BLaER1 (cell line): Measurements from ENCODE around the gene CXXC4.

ENCODE experiments used
- H3K27ac ChIP-seq: shearing (Covaris generic); formaldehyde crosslinking; 2 replicates; pipeline ENCODE4 v1.8.1; 2022
- H3K27me3 ChIP-seq: shearing (Covaris generic); formaldehyde crosslinking; 2 replicates; pipeline ENCODE4 v1.8.1; 2022
- H3K36me3 ChIP-seq: shearing (Covaris generic); formaldehyde crosslinking; 2 replicates; pipeline ENCODE4 v1.8.1; 2022
- H3K4me1 ChIP-seq: shearing (Covaris generic); formaldehyde crosslinking; 2 replicates; pipeline ENCODE4 v1.8.1; 2022
- H3K4me2 ChIP-seq: shearing (Covaris generic); formaldehyde crosslinking; 2 replicates; pipeline ENCODE4 v1.8.1; 2022
- H3K4me3 ChIP-seq: shearing (Covaris generic); formaldehyde crosslinking; 2 replicates; pipeline ENCODE4 v1.8.1; 2022
- H3K9ac ChIP-seq: shearing (Covaris generic); formaldehyde crosslinking; 2 replicates; pipeline ENCODE4 v1.8.1; 2022
- H3K9me3 ChIP-seq: shearing (Covaris generic); formaldehyde crosslinking; 2 replicates; pipeline ENCODE4 v1.8.1; 2022
- H4K20me1 ChIP-seq: shearing (Covaris generic); formaldehyde crosslinking; 2 replicates; pipeline ENCODE4 v1.8.1; 2022
- Cebpa-rat ChIP-seq: shearing (Covaris generic); IDR thresholded peaks from 2 replicates; pipeline ENCODE4 v1.8.1; 2022

CXXC4 gene

DNA sequence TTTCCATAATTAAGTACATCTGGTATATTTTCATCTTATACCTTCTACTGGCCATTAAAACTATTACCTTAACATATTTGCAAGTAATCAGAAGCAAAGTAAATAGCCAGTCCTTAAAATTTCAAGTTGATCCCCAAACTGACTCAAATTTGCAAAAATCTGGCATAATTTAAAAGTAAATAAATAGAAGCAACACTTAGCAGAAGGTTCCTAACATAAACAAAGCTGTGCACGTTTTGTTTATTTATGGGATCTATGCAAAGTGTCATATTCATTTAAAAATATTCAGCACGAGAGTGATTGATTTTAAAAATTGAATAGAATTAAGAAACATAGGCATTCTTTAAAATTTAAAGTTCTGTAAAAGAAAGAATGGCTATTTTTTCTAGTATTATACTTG, 9.8 kb upstream of the CXXC4 start:
- H3K9ac ChIP-seq: no peak overlapping the region
- no peak overlapping the region for H3K4me2 ChIP-seq
- no peak for TF ChIP-seq Cebpa-rat
- H4K20me1 ChIP-seq: no peaks in the 10 kb centered on the region
- no peaks in the 10 kb centered on the region for H3K36me3 ChIP-seq
- H3K4me3 ChIP-seq: no peak overlapping the region
- no peaks in the 10 kb centered on the region for H3K27me3 ChIP-seq
- no peak overlapping the region for H3K27ac ChIP-seq
- no peaks in the 10 kb centered on the region for H3K4me1 ChIP-seq
- no peaks in the 10 kb centered on the region for H3K9me3 ChIP-seq

DNA sequence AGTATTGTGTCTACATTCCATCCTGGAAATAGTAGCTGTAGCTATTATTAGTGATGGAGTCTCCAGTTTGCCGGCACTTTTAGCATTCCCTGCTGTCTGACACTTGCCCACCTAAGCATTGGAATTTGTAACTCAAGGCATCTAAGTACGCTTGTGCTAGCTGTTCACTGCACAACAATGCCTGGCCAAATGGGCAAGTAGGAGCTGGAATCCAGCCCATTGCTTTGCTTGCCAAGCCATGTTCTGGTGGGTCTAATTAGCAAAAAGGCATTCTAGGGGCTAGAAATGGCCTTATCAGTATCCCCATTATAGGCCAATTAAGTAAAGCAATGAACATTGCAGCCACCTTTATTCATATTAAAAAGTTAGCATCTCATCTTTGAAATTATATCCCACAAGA, 7.8 kb upstream of the CXXC4 start:
- H3K27me3 ChIP-seq: no peaks in the 10 kb centered on the region
- TF ChIP-seq Cebpa-rat: no peak
- H3K27ac ChIP-seq: no peak overlapping the region
- H4K20me1 ChIP-seq: no peaks in the 10 kb centered on the region
- no peak overlapping the region for H3K4me2 ChIP-seq
- no peak overlapping the region for H3K9ac ChIP-seq
- H3K36me3 ChIP-seq: no peaks in the 10 kb centered on the region
- no peak overlapping the region for H3K4me3 ChIP-seq
- H3K9me3 ChIP-seq: no peaks in the 10 kb centered on the region
- no peaks in the 10 kb centered on the region for H3K4me1 ChIP-seq

- Histone ChIP-seq H3K27me3 (no peaks in the 10 kb centered on the region), H3K4me1 (no peaks in the 10 kb centered on the region), H3K27ac (no peak overlapping the region), H3K9me3 (no peaks in the 10 kb centered on the region), H3K9ac (no peak overlapping the region), H3K4me2 (no peak overlapping the region), H4K20me1 (no peaks in the 10 kb centered on the region), H3K36me3 (no peaks in the 10 kb centered on the region), H3K4me3 (no peak overlapping the region)
- TF ChIP-seq Cebpa-rat: no peak
Measured at GRCh38 chr4:104501290-104501689, 6.6 kb upstream of the CXXC4 start.

- Histone ChIP-seq H3K9me3 (no peaks in the 10 kb centered on the region), H3K27me3 (no peaks in the 10 kb centered on the region), H3K9ac (no peak overlapping the region), H3K4me1 (no peaks in the 10 kb centered on the region), H3K27ac (no peak overlapping the region), H3K4me3 (no peak overlapping the region), H4K20me1 (no peaks in the 10 kb centered on the region), H3K4me2 (no peak overlapping the region), H3K36me3 (no peaks in the 10 kb centered on the region)
- TF ChIP-seq Cebpa-rat: no peak
Measured at GRCh38 chr4:104500442-104500841, 5.7 kb upstream of the CXXC4 start.

GRCh38 chr4:104494185-104494584, 509 bp downstream of the CXXC4 start:
- H3K9ac ChIP-seq: no peak overlapping the region

DNA sequence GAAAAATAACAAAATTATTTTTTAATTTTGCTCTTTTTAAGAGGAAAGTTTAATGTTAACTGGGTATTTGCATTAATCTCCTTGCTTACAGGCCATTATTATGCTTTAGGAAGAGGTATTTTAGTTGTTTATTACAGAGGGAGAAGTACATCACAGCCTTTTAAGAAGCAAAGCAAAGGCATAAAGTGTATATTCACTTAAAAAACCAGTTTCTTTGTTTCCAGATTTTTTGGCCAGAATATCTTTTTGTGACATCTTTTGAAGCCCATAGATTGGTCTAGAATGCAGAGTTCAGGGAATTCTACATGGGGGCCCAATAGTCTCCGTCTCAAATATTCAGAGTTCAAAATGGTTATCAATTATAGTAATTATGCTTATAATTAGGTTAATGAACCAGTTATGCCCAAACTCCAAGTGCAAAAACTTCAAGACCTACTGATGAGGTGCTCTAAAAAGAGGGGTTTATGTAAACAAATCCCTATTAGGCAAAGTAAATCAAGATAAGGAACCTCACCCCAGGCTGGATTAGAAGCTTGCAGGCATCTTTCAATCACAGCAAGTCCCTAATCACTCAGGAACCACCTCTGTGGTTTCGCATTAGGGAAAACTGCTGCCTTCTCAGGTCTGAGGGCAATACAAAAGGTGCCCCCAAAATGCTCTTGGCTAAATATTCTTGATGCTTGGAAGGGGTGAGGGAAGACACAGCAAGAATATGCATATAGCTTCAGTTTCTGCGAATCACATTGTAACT, 1.4 kb downstream of the CXXC4 start:
- Histone ChIP-seq H3K9me3 (no peaks in the 10 kb centered on the region), H3K9ac (no peak overlapping the region), H3K4me2 (no peak overlapping the region), H3K4me3 (no peak overlapping the region), H3K4me1 (0 out of 2 replicates have a peak, but pooled peaks cover 8% of the 10 kb centered on the region), H3K27me3 (no peaks in the 10 kb centered on the region), H4K20me1 (no peaks in the 10 kb centered on the region), H3K27ac (no peak overlapping the region), H3K36me3 (no peaks in the 10 kb centered on the region)
- TF ChIP-seq Cebpa-rat: no peak

More at GRCh38 chr4:104494185-104494584, 509 bp downstream of the CXXC4 start:
- H3K4me1 ChIP-seq: 0 out of 2 replicates have a peak, but pooled peaks cover 8% of the 10 kb centered on the region
- H3K9me3 ChIP-seq: no peaks in the 10 kb centered on the region
- no peak overlapping the region for H3K4me3 ChIP-seq
- H3K36me3 ChIP-seq: no peaks in the 10 kb centered on the region
- H3K27ac ChIP-seq: no peak overlapping the region
- no peak for TF ChIP-seq Cebpa-rat
- H4K20me1 ChIP-seq: no peaks in the 10 kb centered on the region
- no peak overlapping the region for H3K4me2 ChIP-seq
- no peaks in the 10 kb centered on the region for H3K27me3 ChIP-seq

DNA sequence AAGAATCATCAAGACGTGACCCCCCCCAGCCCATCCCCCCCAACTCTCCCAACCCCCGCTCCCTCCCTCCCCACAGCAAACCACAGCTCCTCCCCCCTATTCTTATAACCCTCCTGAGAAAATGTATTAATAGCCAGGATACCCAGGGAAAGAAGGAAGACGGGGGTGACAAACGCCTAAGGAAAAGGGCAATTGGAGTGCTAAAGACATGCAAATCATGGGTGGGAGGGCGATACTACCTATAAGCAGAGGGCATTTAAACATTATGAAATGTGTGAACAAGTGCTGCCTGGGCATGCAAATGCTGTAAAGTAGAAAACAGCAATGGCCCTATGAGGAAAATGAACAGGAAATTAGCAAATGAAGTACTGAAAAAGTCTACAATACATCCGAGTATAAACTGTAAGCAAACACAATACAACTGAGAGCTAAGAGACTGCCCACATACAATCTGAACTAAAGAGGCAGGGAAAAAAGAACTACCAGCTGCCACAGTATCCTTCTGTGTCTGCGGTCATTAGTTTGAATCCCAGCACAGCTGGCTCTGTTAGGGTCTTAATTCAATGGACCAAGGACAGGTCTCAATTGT, 2.4 kb downstream of the CXXC4 start:
- Histone ChIP-seq H3K4me3 (no peak overlapping the region), H3K27me3 (no peaks in the 10 kb centered on the region), H3K36me3 (no peaks in the 10 kb centered on the region), H4K20me1 (no peaks in the 10 kb centered on the region), H3K9ac (no peak overlapping the region), H3K4me2 (no peak overlapping the region), H3K27ac (no peak overlapping the region), H3K9me3 (no peaks in the 10 kb centered on the region), H3K4me1 (0 out of 2 replicates have a peak, but pooled peaks cover 8% of the 10 kb centered on the region)
- TF ChIP-seq Cebpa-rat: no peak

- Histone ChIP-seq H3K27me3 (no peaks in the 10 kb centered on the region), H3K36me3 (no peaks in the 10 kb centered on the region), H3K27ac (no peak overlapping the region), H4K20me1 (no peaks in the 10 kb centered on the region), H3K9ac (no peak overlapping the region), H3K4me3 (no peak overlapping the region), H3K4me2 (no peak overlapping the region), H3K9me3 (no peaks in the 10 kb centered on the region), H3K4me1 (0 out of 2 replicates have a peak, but pooled peaks cover 8% of the 10 kb centered on the region)
- no peak for TF ChIP-seq Cebpa-rat
Measured at GRCh38 chr4:104491481-104492182, 3.1 kb downstream of the CXXC4 start.

GRCh38 chr4:104490770-104491480, 3.8 kb downstream of the CXXC4 start:
- Histone ChIP-seq H3K4me3 (no peak overlapping the region), H3K36me3 (no peaks in the 10 kb centered on the region), H3K4me2 (no peak overlapping the region), H3K27me3 (no peaks in the 10 kb centered on the region), H3K4me1 (0 out of 2 replicates have a peak, but pooled peaks cover 8% of the 10 kb centered on the region), H3K9me3 (no peaks in the 10 kb centered on the region), H3K9ac (no peak overlapping the region), H4K20me1 (no peaks in the 10 kb centered on the region), H3K27ac (no peak overlapping the region)
- no peak for TF ChIP-seq Cebpa-rat
